Measurements from ENCODE around the gene RFK.
"Not testable (repeated sequence)": the region's sequence is repeated elsewhere in the genome, so short reads cannot be mapped to it uniquely, and the experiment has no call there.

RFK gene

GRCh38 chr9:76372336-76372735 is 21.9 kb downstream of the RFK start:
- H3K4me3 Mint-ChIP-seq: no peak overlapping the region
- no peaks in the 10 kb centered on the region for H3K36me3 Mint-ChIP-seq
- no peaks in the 10 kb centered on the region for H3K27me3 Mint-ChIP-seq
- CTCF ChIA-PET: no interaction called here
- no peaks in the 10 kb centered on the region for H3K4me1 Mint-ChIP-seq
- DNase-seq: no peak
- no peak overlapping the region for H3K27ac Mint-ChIP-seq
- H3K9me3 Mint-ChIP-seq: no peaks in the 10 kb centered on the region

- no peaks in the 10 kb centered on the region for H3K4me1 Mint-ChIP-seq
- no peaks in the 10 kb centered on the region for H3K9me3 Mint-ChIP-seq
- DNase-seq: no peak
- H3K27ac Mint-ChIP-seq: no peak overlapping the region
- H3K4me3 Mint-ChIP-seq: no peak overlapping the region
- H3K36me3 Mint-ChIP-seq: no peaks in the 10 kb centered on the region
- no peaks in the 10 kb centered on the region for H3K27me3 Mint-ChIP-seq
- CTCF ChIA-PET: no interaction called here
Measured at GRCh38 chr9:76371901-76372300, 22.3 kb downstream of the RFK start.

GRCh38 chr9:76370396-76371023 is 23.7 kb downstream of the RFK start:
- Mint-ChIP-seq H3K27me3 (no peaks in the 10 kb centered on the region), H3K27ac (no peak overlapping the region), H3K4me1 (no peaks in the 10 kb centered on the region), H3K4me3 (no peak overlapping the region), H3K36me3 (no peaks in the 10 kb centered on the region), H3K9me3 (no peaks in the 10 kb centered on the region)
- DNase-seq: no peak
- CTCF ChIA-PET: no interaction called here

GRCh38 chr9:76369583-76369982 is 24.6 kb downstream of the RFK start:
- no peaks in the 10 kb centered on the region for H3K27me3 Mint-ChIP-seq
- H3K27ac Mint-ChIP-seq: no peak overlapping the region
- no peak for DNase-seq
- H3K36me3 Mint-ChIP-seq: no peaks in the 10 kb centered on the region
- H3K9me3 Mint-ChIP-seq: no peaks in the 10 kb centered on the region
- H3K4me3 Mint-ChIP-seq: no peak overlapping the region
- CTCF ChIA-PET: no interaction called here
- no peaks in the 10 kb centered on the region for H3K4me1 Mint-ChIP-seq

GRCh38 chr9:76366275-76366674 is 28.0 kb downstream of the RFK start:
- CTCF ChIA-PET: no interaction called here
- H3K27me3 Mint-ChIP-seq: no peaks in the 10 kb centered on the region
- no peak overlapping the region for H3K27ac Mint-ChIP-seq
- no peaks in the 10 kb centered on the region for H3K9me3 Mint-ChIP-seq
- H3K36me3 Mint-ChIP-seq: no peaks in the 10 kb centered on the region
- no peak overlapping the region for H3K4me3 Mint-ChIP-seq
- no peaks in the 10 kb centered on the region for H3K4me1 Mint-ChIP-seq
- DNase-seq: no peak

- no peaks in the 10 kb centered on the region for H3K27me3 Mint-ChIP-seq
- H3K4me1 Mint-ChIP-seq: no peaks in the 10 kb centered on the region
- no peaks in the 10 kb centered on the region for H3K36me3 Mint-ChIP-seq
- DNase-seq: no peak
- H3K9me3 Mint-ChIP-seq: no peaks in the 10 kb centered on the region
- H3K27ac Mint-ChIP-seq: no peak overlapping the region
- CTCF ChIA-PET: no interaction called here
- no peak overlapping the region for H3K4me3 Mint-ChIP-seq
Measured at GRCh38 chr9:76365028-76365427, 29.2 kb downstream of the RFK start.

- Mint-ChIP-seq H3K4me1 (no peaks in the 10 kb centered on the region), H3K9me3 (no peaks in the 10 kb centered on the region), H3K27me3 (no peaks in the 10 kb centered on the region), H3K36me3 (no peaks in the 10 kb centered on the region), H3K27ac (no peak overlapping the region), H3K4me3 (no peak overlapping the region)
- DNase-seq: no peak
- CTCF ChIA-PET: no interaction called here
Measured at GRCh38 chr9:76363032-76363395, 31.2 kb downstream of the RFK start.

GRCh38 chr9:76362332-76363031 is 31.7 kb downstream of the RFK start:
- H3K4me1 Mint-ChIP-seq, H3K36me3 Mint-ChIP-seq, DNase-seq, H3K9me3 Mint-ChIP-seq, CTCF ChIA-PET, H3K27ac Mint-ChIP-seq, H3K4me3 Mint-ChIP-seq, H3K27me3 Mint-ChIP-seq: not testable (repeated sequence)

GRCh38 chr9:76359766-76360165 is 34.5 kb downstream of the RFK start:
- CTCF ChIA-PET: no interaction called here
- Mint-ChIP-seq H3K4me1 (no peaks in the 10 kb centered on the region), H3K27ac (no peak overlapping the region), H3K9me3 (no peaks in the 10 kb centered on the region), H3K36me3 (no peaks in the 10 kb centered on the region), H3K27me3 (no peaks in the 10 kb centered on the region), H3K4me3 (no peak overlapping the region)
- DNase-seq: no peak

- Mint-ChIP-seq H3K36me3 (no peaks in the 10 kb centered on the region), H3K4me3 (no peak overlapping the region), H3K27me3 (no peaks in the 10 kb centered on the region), H3K27ac (no peak overlapping the region), H3K9me3 (no peaks in the 10 kb centered on the region), H3K4me1 (no peaks in the 10 kb centered on the region)
- no peak for DNase-seq
- CTCF ChIA-PET: no interaction called here
Measured at GRCh38 chr9:76359365-76359764, 34.9 kb downstream of the RFK start.

GRCh38 chr9:76358628-76359280 is 35.5 kb downstream of the RFK start:
- no peak overlapping the region for H3K4me3 Mint-ChIP-seq
- CTCF ChIA-PET: no interaction called here
- peaks cover 3% of the 10 kb centered on the region for H3K27me3 Mint-ChIP-seq
- no peaks in the 10 kb centered on the region for H3K4me1 Mint-ChIP-seq
- no peaks in the 10 kb centered on the region for H3K9me3 Mint-ChIP-seq
- no peak overlapping the region for H3K27ac Mint-ChIP-seq
- no peaks in the 10 kb centered on the region for H3K36me3 Mint-ChIP-seq
- DNase-seq: no peak

- Mint-ChIP-seq H3K4me1 (no peaks in the 10 kb centered on the region), H3K27ac (no peak overlapping the region), H3K9me3 (no peaks in the 10 kb centered on the region), H3K4me3 (no peak overlapping the region), H3K27me3 (peaks cover 5% of the 10 kb centered on the region), H3K36me3 (no peaks in the 10 kb centered on the region)
- no peak for DNase-seq
- CTCF ChIA-PET: no interaction called here
Measured at GRCh38 chr9:76357555-76357954, 36.7 kb downstream of the RFK start.

- CTCF ChIA-PET: no interaction called here
- no peak for DNase-seq
- Mint-ChIP-seq H3K36me3 (no peaks in the 10 kb centered on the region), H3K27me3 (peaks cover 10% of the 10 kb centered on the region), H3K9me3 (no peaks in the 10 kb centered on the region), H3K4me1 (no peaks in the 10 kb centered on the region), H3K27ac (no peak overlapping the region), H3K4me3 (no peak overlapping the region)
Measured at GRCh38 chr9:76355886-76356285, 38.3 kb downstream of the RFK start.

GRCh38 chr9:76354221-76354620 is 40.0 kb downstream of the RFK start:
- no peak overlapping the region for H3K27ac Mint-ChIP-seq
- no peaks in the 10 kb centered on the region for H3K36me3 Mint-ChIP-seq
- peaks cover 14% of the 10 kb centered on the region for H3K27me3 Mint-ChIP-seq
- no peak for DNase-seq
- no peaks in the 10 kb centered on the region for H3K4me1 Mint-ChIP-seq
- H3K9me3 Mint-ChIP-seq: no peaks in the 10 kb centered on the region
- H3K4me3 Mint-ChIP-seq: no peak overlapping the region
- CTCF ChIA-PET: no interaction called here

GRCh38 chr9:76353280-76353679 is 40.9 kb downstream of the RFK start:
- CTCF ChIA-PET: no interaction called here
- H3K27ac Mint-ChIP-seq: no peak overlapping the region
- no peaks in the 10 kb centered on the region for H3K4me1 Mint-ChIP-seq
- no peak overlapping the region for H3K4me3 Mint-ChIP-seq
- H3K27me3 Mint-ChIP-seq: peaks cover 14% of the 10 kb centered on the region
- H3K9me3 Mint-ChIP-seq: no peaks in the 10 kb centered on the region
- no peak for DNase-seq
- H3K36me3 Mint-ChIP-seq: no peaks in the 10 kb centered on the region
